ENCODE results near the gene SBNO1. TPM values are rescaled to one million over a fixed set of nuclear protein-coding genes. Genes with fewer than 3 reads are reported as not detected.
"Not testable (repeated sequence)": the region's sequence is repeated elsewhere in the genome, so short reads cannot be mapped to it uniquely, and the experiment has no call there.

SBNO1 gene
- polyA plus RNA-seq, 3 donors: 5.6 to 16.9 (median 11.4) TPM

DNA sequence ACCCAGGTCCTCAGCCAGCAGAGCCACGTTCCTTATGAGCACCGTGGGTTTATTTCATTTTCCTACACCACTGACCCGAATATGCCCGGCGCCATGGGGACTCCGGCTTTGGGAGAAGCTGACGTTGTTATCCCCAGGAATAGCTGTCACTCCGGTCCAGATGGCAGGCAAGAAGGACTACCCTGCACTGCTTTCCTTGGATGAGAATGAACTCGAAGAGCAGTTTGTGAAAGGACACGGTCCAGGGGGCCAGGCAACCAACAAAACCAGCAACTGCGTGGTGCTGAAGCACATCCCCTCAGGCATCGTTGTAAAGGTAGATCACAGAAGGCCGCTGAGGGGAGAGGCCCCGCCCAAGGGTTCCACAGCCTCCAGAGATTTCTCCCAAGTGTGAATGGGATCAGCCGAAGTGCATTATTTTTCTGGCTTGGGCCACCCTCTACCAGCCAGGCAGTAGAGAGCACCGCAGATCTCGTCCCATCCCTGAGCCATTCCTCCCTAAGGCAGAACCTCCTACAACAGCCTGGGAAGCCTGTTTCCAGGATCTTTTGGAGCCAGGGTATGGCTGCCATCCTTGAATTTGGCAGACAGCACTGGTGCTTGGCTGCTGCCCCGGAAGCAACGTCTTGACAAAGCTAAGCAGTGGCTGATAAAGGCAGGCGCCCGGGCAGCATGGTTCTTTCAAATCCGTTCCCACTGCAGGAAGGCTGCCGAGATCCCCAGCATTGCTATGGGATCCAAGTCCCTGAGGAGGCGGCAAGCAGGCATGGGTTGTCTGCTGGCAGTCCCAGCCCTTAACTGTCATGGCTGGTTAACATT, 110.8 kb downstream of the SBNO1 start:
- DNase-seq: no peak
- Histone ChIP-seq H3K4me3 (replicated peaks in 1 of 3; ENCODE audit: low read depth in 2 of 3, low read length in 3 of 3) (no peak overlapping the region), H3K9me3 (replicated peaks in 1 of 2; ENCODE audit: control insufficient read depth in 1 of 2, insufficient read depth in 1 of 2, low read length in 2 of 2) (no peaks in the 10 kb centered on the region), H4K20me1 (ENCODE audit: insufficient read depth, low read length) (peaks cover 6% of the 10 kb centered on the region), H3K27me3 (ENCODE audit: control insufficient read depth in 2 of 2, insufficient read depth in 2 of 2, low read length in 2 of 2) (no peaks in the 10 kb centered on the region), H3K27ac (ENCODE audit: low read depth in 1 of 2, low read length in 2 of 2) (no peak overlapping the region), H3K9ac (ENCODE audit: insufficient read depth, low read length, poor library complexity, severe bottlenecking) (no peak overlapping the region), H3K4me2 (replicated peaks; ENCODE audit: extremely low read depth, low read length, poor library complexity, severe bottlenecking) (no peak overlapping the region), H3K4me1 (ENCODE audit: control insufficient read depth in 1 of 2, insufficient read depth in 2 of 2, low read length in 2 of 2) (peaks cover 8% of the 10 kb centered on the region in 2 donors), H3K79me2 (ENCODE audit: insufficient read depth, low read length) (peaks cover 37% of the 10 kb centered on the region), H2AFZ (ENCODE audit: insufficient read depth, low read depth, low read length, poor library complexity, severe bottlenecking) (no peak overlapping the region), H3K36me3 (replicated peaks in 1 of 2; ENCODE audit: control insufficient read depth in 1 of 2, insufficient read depth in 2 of 2, low read length in 2 of 2) (peaks cover 39 to 59% of the 10 kb centered on the region in 2 donors)
- H3K36me3 Mint-ChIP-seq: peaks cover 47 to 57% of the 10 kb centered on the region in 2 donors
- TF ChIP-seq, protein P1, sequence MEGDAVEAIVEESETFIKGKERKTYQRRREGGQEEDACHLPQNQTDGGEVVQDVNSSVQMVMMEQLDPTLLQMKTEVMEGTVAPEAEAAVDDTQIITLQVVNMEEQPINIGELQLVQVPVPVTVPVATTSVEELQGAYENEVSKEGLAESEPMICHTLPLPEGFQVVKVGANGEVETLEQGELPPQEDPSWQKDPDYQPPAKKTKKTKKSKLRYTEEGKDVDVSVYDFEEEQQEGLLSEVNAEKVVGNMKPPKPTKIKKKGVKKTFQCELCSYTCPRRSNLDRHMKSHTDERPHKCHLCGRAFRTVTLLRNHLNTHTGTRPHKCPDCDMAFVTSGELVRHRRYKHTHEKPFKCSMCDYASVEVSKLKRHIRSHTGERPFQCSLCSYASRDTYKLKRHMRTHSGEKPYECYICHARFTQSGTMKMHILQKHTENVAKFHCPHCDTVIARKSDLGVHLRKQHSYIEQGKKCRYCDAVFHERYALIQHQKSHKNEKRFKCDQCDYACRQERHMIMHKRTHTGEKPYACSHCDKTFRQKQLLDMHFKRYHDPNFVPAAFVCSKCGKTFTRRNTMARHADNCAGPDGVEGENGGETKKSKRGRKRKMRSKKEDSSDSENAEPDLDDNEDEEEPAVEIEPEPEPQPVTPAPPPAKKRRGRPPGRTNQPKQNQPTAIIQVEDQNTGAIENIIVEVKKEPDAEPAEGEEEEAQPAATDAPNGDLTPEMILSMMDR (IDR thresholded peaks at IDR 0.05): no peak
- H3K4me1 Mint-ChIP-seq: peaks cover 20% of the 10 kb centered on the region
- intact Hi-C loops (cut with micrococcal nuclease): no loop called here
- WGBS (ENCODE audit: insufficient coverage): 92% methylated on average over 22 of the region's 24 CpGs
- H3K27ac Mint-ChIP-seq: peak overlapping the region in 3 of 7 donors; percentile 11 to 40 (median 36)
- no peaks in the 10 kb centered on the region for H3K27me3 Mint-ChIP-seq (ENCODE audit: low read depth in 3 of 3)
- H3K4me3 Mint-ChIP-seq: no peak overlapping the region
- H3K9me3 Mint-ChIP-seq: no peaks in the 10 kb centered on the region

GRCh38 chr12:123252365-123252764, 112.3 kb downstream of the SBNO1 start:
- H4K20me1 ChIP-seq (ENCODE audit: insufficient read depth, low read length); H3K9me3 ChIP-seq (replicated peaks in 1 of 2; ENCODE audit: control insufficient read depth in 1 of 2, insufficient read depth in 1 of 2, low read length in 2 of 2); H3K27ac ChIP-seq (ENCODE audit: low read depth in 1 of 2, low read length in 2 of 2); H3K4me1 ChIP-seq (ENCODE audit: control insufficient read depth in 1 of 2, insufficient read depth in 2 of 2, low read length in 2 of 2); H2AFZ ChIP-seq (ENCODE audit: insufficient read depth, low read depth, low read length, poor library complexity, severe bottlenecking); H3K27me3 Mint-ChIP-seq (ENCODE audit: low read depth in 3 of 3); DNase-seq; H3K4me3 ChIP-seq (replicated peaks in 1 of 3; ENCODE audit: low read depth in 2 of 3, low read length in 3 of 3); H3K4me3 Mint-ChIP-seq; H3K27me3 ChIP-seq (ENCODE audit: control insufficient read depth in 2 of 2, insufficient read depth in 2 of 2, low read length in 2 of 2); H3K4me2 ChIP-seq (replicated peaks; ENCODE audit: extremely low read depth, low read length, poor library complexity, severe bottlenecking); H3K27ac Mint-ChIP-seq; H3K9ac ChIP-seq (ENCODE audit: insufficient read depth, low read length, poor library complexity, severe bottlenecking); intact Hi-C loops (cut with micrococcal nuclease): not testable (repeated sequence)
- Histone ChIP-seq H3K79me2 (ENCODE audit: insufficient read depth, low read length) (peaks cover 50% of the 10 kb centered on the region), H3K36me3 (replicated peaks in 1 of 2; ENCODE audit: control insufficient read depth in 1 of 2, insufficient read depth in 2 of 2, low read length in 2 of 2) (peaks cover 36 to 55% of the 10 kb centered on the region in 2 donors)
- 78% methylated on average over 5 of the region's 9 CpGs for WGBS (ENCODE audit: insufficient coverage)
- Mint-ChIP-seq H3K9me3 (peaks cover 0 to 11% (median 6%) of the 10 kb centered on the region in 7 donors), H3K4me1 (peaks cover 16% of the 10 kb centered on the region), H3K36me3 (peaks cover 48 to 59% of the 10 kb centered on the region in 2 donors)

Data from CD14-positive monocyte (primary cell).